ENCODE data around the gene SLC4A2.
"Not testable (repeated sequence)": the region's sequence is repeated elsewhere in the genome, so short reads cannot be mapped to it uniquely, and the experiment has no call there.

The SLC4A2 gene

GRCh38 chr7:151043449-151043848, 15.9 kb upstream of the SLC4A2 start:
- peaks cover 0 to 20% of the 10 kb centered on the region in 2 donors for H3K36me3 ChIP-seq (ENCODE audit: control insufficient read depth in 1 of 2, insufficient read depth in 2 of 2, low read length in 2 of 2)
- H3K27ac ChIP-seq (ENCODE audit: low read depth, low read length); H3K4me3 ChIP-seq (ENCODE audit: low read depth in 1 of 2, low read length in 2 of 2); H3K27me3 ChIP-seq (ENCODE audit: control insufficient read depth in 1 of 2, insufficient read depth in 2 of 2, low read length in 2 of 2); H3K9me3 ChIP-seq (ENCODE audit: control insufficient read depth in 1 of 2, low read length in 2 of 2); H3K9ac ChIP-seq (ENCODE audit: low read depth in 1 of 2, low read length in 2 of 2): not testable (repeated sequence)
- H3K4me1 ChIP-seq (ENCODE audit: control insufficient read depth in 1 of 2, insufficient read depth in 2 of 2, low read length in 2 of 2): peaks cover 9 to 12% of the 10 kb centered on the region in 2 donors

GRCh38 chr7:151043959-151044358, 15.4 kb upstream of the SLC4A2 start:
- H3K4me1 ChIP-seq (ENCODE audit: control insufficient read depth in 1 of 2, insufficient read depth in 2 of 2, low read length in 2 of 2): peaks cover 7 to 8% of the 10 kb centered on the region in 2 donors
- H3K4me3 ChIP-seq (ENCODE audit: low read depth in 1 of 2, low read length in 2 of 2): no peak overlapping the region
- no peaks in the 10 kb centered on the region for H3K27me3 ChIP-seq (ENCODE audit: control insufficient read depth in 1 of 2, insufficient read depth in 2 of 2, low read length in 2 of 2)
- H3K9ac ChIP-seq (ENCODE audit: low read depth in 1 of 2, low read length in 2 of 2): no peak overlapping the region
- no peak overlapping the region for H3K27ac ChIP-seq (ENCODE audit: low read depth, low read length)
- no peaks in the 10 kb centered on the region for H3K9me3 ChIP-seq (ENCODE audit: control insufficient read depth in 1 of 2, low read length in 2 of 2)
- H3K36me3 ChIP-seq (ENCODE audit: control insufficient read depth in 1 of 2, insufficient read depth in 2 of 2, low read length in 2 of 2): peaks cover 0 to 20% of the 10 kb centered on the region in 2 donors

GRCh38 chr7:151045262-151045661, 14.1 kb upstream of the SLC4A2 start:
- H3K27me3 ChIP-seq (ENCODE audit: control insufficient read depth in 1 of 2, insufficient read depth in 2 of 2, low read length in 2 of 2): no peaks in the 10 kb centered on the region
- no peaks in the 10 kb centered on the region for H3K9me3 ChIP-seq (ENCODE audit: control insufficient read depth in 1 of 2, low read length in 2 of 2)
- no peak overlapping the region for H3K4me3 ChIP-seq (ENCODE audit: low read depth in 1 of 2, low read length in 2 of 2)
- H3K36me3 ChIP-seq (ENCODE audit: control insufficient read depth in 1 of 2, insufficient read depth in 2 of 2, low read length in 2 of 2): peaks cover 0 to 20% of the 10 kb centered on the region in 2 donors
- no peak overlapping the region for H3K9ac ChIP-seq (ENCODE audit: low read depth in 1 of 2, low read length in 2 of 2)
- no peak overlapping the region for H3K27ac ChIP-seq (ENCODE audit: low read depth, low read length)
- no peaks in the 10 kb centered on the region for H3K4me1 ChIP-seq (ENCODE audit: control insufficient read depth in 1 of 2, insufficient read depth in 2 of 2, low read length in 2 of 2)

GRCh38 chr7:151045967-151046366, 13.4 kb upstream of the SLC4A2 start:
- Histone ChIP-seq H3K9me3 (ENCODE audit: control insufficient read depth in 1 of 2, low read length in 2 of 2) (no peaks in the 10 kb centered on the region), H3K36me3 (ENCODE audit: control insufficient read depth in 1 of 2, insufficient read depth in 2 of 2, low read length in 2 of 2) (peaks cover 0 to 20% of the 10 kb centered on the region in 2 donors), H3K27me3 (ENCODE audit: control insufficient read depth in 1 of 2, insufficient read depth in 2 of 2, low read length in 2 of 2) (no peaks in the 10 kb centered on the region)

GRCh38 chr7:151046603-151047573, 12.5 kb upstream of the SLC4A2 start:
- Histone ChIP-seq H3K9ac (ENCODE audit: low read depth in 1 of 2, low read length in 2 of 2) (no peak overlapping the region), H3K27ac (ENCODE audit: low read depth, low read length) (no peak overlapping the region), H3K4me3 (ENCODE audit: low read depth in 1 of 2, low read length in 2 of 2) (no peak overlapping the region), H3K27me3 (ENCODE audit: control insufficient read depth in 1 of 2, insufficient read depth in 2 of 2, low read length in 2 of 2) (no peaks in the 10 kb centered on the region), H3K4me1 (ENCODE audit: control insufficient read depth in 1 of 2, insufficient read depth in 2 of 2, low read length in 2 of 2) (no peaks in the 10 kb centered on the region), H3K9me3 (ENCODE audit: control insufficient read depth in 1 of 2, low read length in 2 of 2) (no peaks in the 10 kb centered on the region), H3K36me3 (ENCODE audit: control insufficient read depth in 1 of 2, insufficient read depth in 2 of 2, low read length in 2 of 2) (peaks cover 0 to 19% of the 10 kb centered on the region in 2 donors)

More at GRCh38 chr7:151045967-151046366, 13.4 kb upstream of the SLC4A2 start:
- Histone ChIP-seq H3K4me3 (ENCODE audit: low read depth in 1 of 2, low read length in 2 of 2) (no peak overlapping the region), H3K4me1 (ENCODE audit: control insufficient read depth in 1 of 2, insufficient read depth in 2 of 2, low read length in 2 of 2) (no peaks in the 10 kb centered on the region), H3K9ac (ENCODE audit: low read depth in 1 of 2, low read length in 2 of 2) (no peak overlapping the region), H3K27ac (ENCODE audit: low read depth, low read length) (no peak overlapping the region)

GRCh38 chr7:151047976-151048815, 11.2 kb upstream of the SLC4A2 start, which contains the start of gene ASIC3:
ASIC3 (plus strand) TSS chr7:151048531; CDS start chr7:151048886, 355 bp downstream.
- Histone ChIP-seq H3K36me3 (ENCODE audit: control insufficient read depth in 1 of 2, insufficient read depth in 2 of 2, low read length in 2 of 2) (peaks cover 0 to 11% of the 10 kb centered on the region in 2 donors), H3K27me3 (ENCODE audit: control insufficient read depth in 1 of 2, insufficient read depth in 2 of 2, low read length in 2 of 2) (no peaks in the 10 kb centered on the region), H3K9ac (ENCODE audit: low read depth in 1 of 2, low read length in 2 of 2) (no peak within 1 kb of the TSS), H3K4me1 (ENCODE audit: control insufficient read depth in 1 of 2, insufficient read depth in 2 of 2, low read length in 2 of 2) (no peaks in the 10 kb centered on the region), H3K9me3 (ENCODE audit: control insufficient read depth in 1 of 2, low read length in 2 of 2) (no peaks in the 10 kb centered on the region), H3K4me3 (ENCODE audit: low read depth in 1 of 2, low read length in 2 of 2) (no peak within 1 kb of the TSS), H3K27ac (ENCODE audit: low read depth, low read length) (no peak within 1 kb of the TSS)

- no peaks in the 10 kb centered on the region for H3K4me1 ChIP-seq (ENCODE audit: control insufficient read depth in 1 of 2, insufficient read depth in 2 of 2, low read length in 2 of 2)
- H3K27me3 ChIP-seq (ENCODE audit: control insufficient read depth in 1 of 2, insufficient read depth in 2 of 2, low read length in 2 of 2): no peaks in the 10 kb centered on the region
- no peak overlapping the region for H3K27ac ChIP-seq (ENCODE audit: low read depth, low read length)
- H3K36me3 ChIP-seq (ENCODE audit: control insufficient read depth in 1 of 2, insufficient read depth in 2 of 2, low read length in 2 of 2): peaks cover 0 to 11% of the 10 kb centered on the region in 2 donors
- no peak overlapping the region for H3K4me3 ChIP-seq (ENCODE audit: low read depth in 1 of 2, low read length in 2 of 2)
- no peak overlapping the region for H3K9ac ChIP-seq (ENCODE audit: low read depth in 1 of 2, low read length in 2 of 2)
- no peaks in the 10 kb centered on the region for H3K9me3 ChIP-seq (ENCODE audit: control insufficient read depth in 1 of 2, low read length in 2 of 2)
Measured at GRCh38 chr7:151048911-151049463, 10.4 kb upstream of the SLC4A2 start.

- no peak overlapping the region for H3K4me3 ChIP-seq (ENCODE audit: low read depth in 1 of 2, low read length in 2 of 2)
- no peaks in the 10 kb centered on the region for H3K27me3 ChIP-seq (ENCODE audit: control insufficient read depth in 1 of 2, insufficient read depth in 2 of 2, low read length in 2 of 2)
- no peak overlapping the region for H3K27ac ChIP-seq (ENCODE audit: low read depth, low read length)
- no peak overlapping the region for H3K9ac ChIP-seq (ENCODE audit: low read depth in 1 of 2, low read length in 2 of 2)
- no peaks in the 10 kb centered on the region for H3K9me3 ChIP-seq (ENCODE audit: control insufficient read depth in 1 of 2, low read length in 2 of 2)
- H3K4me1 ChIP-seq (ENCODE audit: control insufficient read depth in 1 of 2, insufficient read depth in 2 of 2, low read length in 2 of 2): no peaks in the 10 kb centered on the region
- H3K36me3 ChIP-seq (ENCODE audit: control insufficient read depth in 1 of 2, insufficient read depth in 2 of 2, low read length in 2 of 2): peaks cover 0 to 3% of the 10 kb centered on the region in 2 donors
Measured at GRCh38 chr7:151051108-151051507, 8.3 kb upstream of the SLC4A2 start.

GRCh38 chr7:151053096-151053495, 6.3 kb upstream of the SLC4A2 start:
- no peak overlapping the region for H3K9ac ChIP-seq (ENCODE audit: low read depth in 1 of 2, low read length in 2 of 2)
- no peak overlapping the region for H3K27ac ChIP-seq (ENCODE audit: low read depth, low read length)
- H3K27me3 ChIP-seq (ENCODE audit: control insufficient read depth in 1 of 2, insufficient read depth in 2 of 2, low read length in 2 of 2): no peaks in the 10 kb centered on the region
- H3K4me1 ChIP-seq (ENCODE audit: control insufficient read depth in 1 of 2, insufficient read depth in 2 of 2, low read length in 2 of 2): peaks cover 9 to 12% of the 10 kb centered on the region in 2 donors
- H3K4me3 ChIP-seq (ENCODE audit: low read depth in 1 of 2, low read length in 2 of 2): no peak overlapping the region
- H3K36me3 ChIP-seq (ENCODE audit: control insufficient read depth in 1 of 2, insufficient read depth in 2 of 2, low read length in 2 of 2): no peaks in the 10 kb centered on the region
- no peaks in the 10 kb centered on the region for H3K9me3 ChIP-seq (ENCODE audit: control insufficient read depth in 1 of 2, low read length in 2 of 2)

All from duodenal mucosa (tissue), 2 donors.